SK-N-SH (cell line): ENCODE results near the gene HTRA3. TPM values are rescaled to one million over a fixed set of nuclear protein-coding genes. Genes with fewer than 3 reads are reported as not detected.

ENCODE experiments used
- CTCF ChIA-PET: fragments of 300-600, 350-600 bp; formaldehyde crosslinking; extraction: SDS; loops from one replicate; lab custom pipeline; 2021; lab: Yijun Ruan, JAX
- POLR2A ChIA-PET: fragments of 350-600 bp; sonication (Branson Sonifier 250); formaldehyde crosslinking; extraction: SDS; loops from one replicate; lab custom pipeline; 2020; ENCODE audit warnings: antibody characterized with exemption, inconsistent platforms; lab: Yijun Ruan, JAX
- DNase-seq: peaks from one replicate; pipeline ENCODE4 v3.0.0; 2012
- H2AFZ ChIP-seq: fragments of 200-600 bp; sonication (generic); 2 replicates; pipeline ENCODE4 v1.8.1; 2016; ENCODE audit warnings: antibody characterized with exemption, mild to moderate bottlenecking, low read depth
- H3F3A ChIP-seq: fragments of 200-600 bp; sonication (generic); replicated peaks from 2 replicates; pipeline ENCODE3; 2016; ENCODE audit warnings: antibody characterized with exemption, mild to moderate bottlenecking; ENCODE audit not compliant: insufficient read depth
- H3K27ac ChIP-seq, 2 experiments: fragments of 200-500 bp in 1 of 2; fragments of 200-600 bp in 1 of 2; sonication (Bioruptor generic) in 1 of 2; sonication (generic), shearing (Covaris generic) in 1 of 2; 2 replicates each; pipeline versions ENCODE4 v1.5.1 to v1.6.1; 2014 to 2016; ENCODE audit warnings: low read depth in 2 of 2, inconsistent platforms in 1 of 2, low read length in 1 of 2, mild to moderate bottlenecking in 1 of 2, mixed read lengths in 1 of 2
- H3K27me3 ChIP-seq: fragments of 200-600 bp; sonication (generic), shearing (Covaris generic); 2 replicates; pipeline ENCODE4 v1.6.1; 2016; ENCODE audit warnings: mixed run types; ENCODE audit not compliant: insufficient read depth
- H3K36me3 ChIP-seq, 2 experiments: fragments of 200-500 bp in 1 of 2; fragments of 200-600 bp in 1 of 2; sonication (Bioruptor generic) in 1 of 2; sonication (generic) in 1 of 2; replicated peaks in 1 of 2; 2 replicates each; pipeline versions ENCODE3 to v1.5.1; 2014 to 2016; ENCODE audit warnings: low read length in 1 of 2, mild to moderate bottlenecking in 1 of 2; ENCODE audit not compliant: insufficient read depth in 2 of 2, control insufficient read depth in 1 of 2
- H3K4me1 ChIP-seq, 2 experiments: fragments of 200-500 bp in 1 of 2; fragments of 200-600 bp in 1 of 2; sonication (Bioruptor generic) in 1 of 2; sonication (generic), shearing (Covaris generic) in 1 of 2; 2 replicates each; pipeline versions ENCODE4 v1.5.1 to v1.6.1; 2014 to 2016; ENCODE audit warnings: low read depth in 1 of 2, low read length in 1 of 2, mixed run types in 1 of 2; ENCODE audit not compliant: insufficient read depth in 2 of 2, control insufficient read depth in 1 of 2
- H3K4me2 ChIP-seq: fragments of 200-600 bp; sonication (generic), shearing (Covaris generic); 2 replicates; pipeline ENCODE4 v1.6.1; 2017; ENCODE audit warnings: mixed run types
- H3K4me3 ChIP-seq, 2 experiments: fragments of 200-500 bp in 1 of 2; fragments of 200-600 bp in 1 of 2; sonication (Bioruptor generic) in 1 of 2; sonication (generic), shearing (Covaris generic) in 1 of 2; 2 replicates each; pipeline versions ENCODE4 v1.5.1 to v1.8.1; 2014 to 2016; ENCODE audit warnings: low read depth in 2 of 2, inconsistent platforms in 1 of 2, low read length in 1 of 2, mild to moderate bottlenecking in 1 of 2, mixed read lengths in 1 of 2, moderate library complexity in 1 of 2
- H3K79me2 ChIP-seq: fragments of 200-600 bp; sonication (generic); 2 replicates; pipeline ENCODE4 v1.8.1; 2017; ENCODE audit warnings: mild to moderate bottlenecking; ENCODE audit not compliant: insufficient read depth
- H3K9ac ChIP-seq: fragments of 200-600 bp; sonication (generic); 2 replicates; pipeline ENCODE4 v1.6.1; 2017; ENCODE audit warnings: mixed run types
- H3K9me2 ChIP-seq: fragments of 200-600 bp; sonication (generic); 2 replicates; pipeline ENCODE4 v1.6.1; 2017; ENCODE audit warnings: mixed run types
- H3K9me3 ChIP-seq: fragments of 200-600 bp; sonication (generic); 2 replicates; pipeline ENCODE4 v1.6.1; 2017; ENCODE audit warnings: mixed run types, mild to moderate bottlenecking, moderate library complexity
- H4K20me1 ChIP-seq: fragments of 200-600 bp; sonication (generic); 2 replicates; pipeline ENCODE4 v1.6.1; 2017; ENCODE audit warnings: mild to moderate bottlenecking, mixed run types; ENCODE audit not compliant: insufficient read depth
- CHD2 ChIP-seq: fragments of 150-350 bp; IDR thresholded peaks from 2 replicates; pipeline ENCODE4 v1.6.1; 2018; ENCODE audit warnings: low read length; ENCODE audit not compliant: partially characterized antibody
- CTCF ChIP-seq: fragments of 200-600 bp; sonication (generic); IDR thresholded peaks from 2 replicates; pipeline ENCODE4 v1.6.1; 2017; ENCODE audit warnings: antibody characterized with exemption, mild to moderate bottlenecking, moderate library complexity
- ELF1 ChIP-seq: IDR thresholded peaks from 2 replicates; pipeline ENCODE4 v1.4.0; 2012
- EP300 ChIP-seq, 2 experiments: IDR thresholded peaks; 2 replicates each; pipeline versions ENCODE4 v1.4.0 to v1.6.1; 2012; ENCODE audit warnings: borderline replicate concordance in 1 of 2, low read depth in 1 of 2, low read length in 1 of 2
- EZH2phosphoT487 ChIP-seq: fragments of 200-600 bp; sonication (generic); IDR thresholded peaks from 2 replicates; pipeline ENCODE4 v1.6.1; 2017; ENCODE audit warnings: low read depth, mixed run types, mild to moderate bottlenecking, antibody characterized with exemption, moderate library complexity, borderline replicate concordance
- FOXJ3 ChIP-seq: sonication (generic); formaldehyde crosslinking; IDR thresholded peaks from 2 replicates; pipeline ENCODE4 v1.5.1; 2020; ENCODE audit warnings: mild to moderate bottlenecking, missing genetic modification reagents
- IRF3 ChIP-seq: fragments of 150-350 bp; IDR thresholded peaks from 2 replicates; pipeline ENCODE4 v1.6.1; 2016; ENCODE audit warnings: mild to moderate bottlenecking, low read depth, low read length
- JUND ChIP-seq: IDR thresholded peaks from 2 replicates; pipeline ENCODE4 v1.4.0; 2012
- MXI1 ChIP-seq: IDR thresholded peaks from 2 replicates; pipeline ENCODE4 v1.6.1; 2012; ENCODE audit warnings: mild to moderate bottlenecking, low read depth, low read length, improper control_type of control experiment
- POLR2AphosphoS5 ChIP-seq: IDR thresholded peaks from 2 replicates; pipeline ENCODE4 v1.6.1; 2012; ENCODE audit warnings: low read depth, low read length
- RAD21 ChIP-seq: IDR thresholded peaks from 2 replicates; pipeline ENCODE4 v1.6.1; 2012; ENCODE audit warnings: mild to moderate bottlenecking, low read length
- RCOR1 ChIP-seq: fragments of 150-350 bp; IDR thresholded peaks from 2 replicates; pipeline ENCODE4 v1.6.1; 2017; ENCODE audit warnings: antibody characterized with exemption, low read length
- REST ChIP-seq: IDR thresholded peaks from 2 replicates; pipeline ENCODE4 v1.6.1; 2012; ENCODE audit warnings: mild to moderate bottlenecking, low read depth, low read length, moderate library complexity
- SMC3 ChIP-seq: IDR thresholded peaks from 2 replicates; pipeline ENCODE4 v1.6.1; 2012; ENCODE audit warnings: low read depth, low read length, improper control_type of control experiment
- TAF1 ChIP-seq: IDR thresholded peaks from 2 replicates; pipeline ENCODE4 v1.6.1; 2012; ENCODE audit warnings: low read depth, mild to moderate bottlenecking, low read length, moderate library complexity, borderline replicate concordance
- TCF12 ChIP-seq: IDR thresholded peaks from 2 replicates; pipeline ENCODE4 v1.4.0; 2012
- WGBS: methylation state at CpG from one replicate; pipeline ENCODE4 v1.1.6; 2017; ENCODE audit warnings: low lambda C conversion rate; 5-methylcytosine and 5-hydroxymethylcytosine counted together
- polyA plus RNA-seq, 3 experiments: library from polyadenylated mRNA; depleted of rRNA; stranded (reverse); fragments of >200 nt; gene quantifications; 2 replicates each; pipeline ENCODE4 v1.2.3, GENCODE V29; 2012
- TF ChIP-seq, protein P1 (sequence below): IDR thresholded peaks from 2 replicates; pipeline ENCODE4; 2012
- TF ChIP-seq, protein P2 (sequence below): fragments of 150-350 bp; IDR thresholded peaks from 2 replicates; pipeline ENCODE4 v1.6.1; 2017; ENCODE audit warnings: antibody characterized with exemption, low read length, low read depth, borderline replicate concordance

The HTRA3 gene
- polyA plus RNA-seq, 1 of the 3 experiments (the other 2 are of a cell fraction): 0.05 TPM

DNA sequence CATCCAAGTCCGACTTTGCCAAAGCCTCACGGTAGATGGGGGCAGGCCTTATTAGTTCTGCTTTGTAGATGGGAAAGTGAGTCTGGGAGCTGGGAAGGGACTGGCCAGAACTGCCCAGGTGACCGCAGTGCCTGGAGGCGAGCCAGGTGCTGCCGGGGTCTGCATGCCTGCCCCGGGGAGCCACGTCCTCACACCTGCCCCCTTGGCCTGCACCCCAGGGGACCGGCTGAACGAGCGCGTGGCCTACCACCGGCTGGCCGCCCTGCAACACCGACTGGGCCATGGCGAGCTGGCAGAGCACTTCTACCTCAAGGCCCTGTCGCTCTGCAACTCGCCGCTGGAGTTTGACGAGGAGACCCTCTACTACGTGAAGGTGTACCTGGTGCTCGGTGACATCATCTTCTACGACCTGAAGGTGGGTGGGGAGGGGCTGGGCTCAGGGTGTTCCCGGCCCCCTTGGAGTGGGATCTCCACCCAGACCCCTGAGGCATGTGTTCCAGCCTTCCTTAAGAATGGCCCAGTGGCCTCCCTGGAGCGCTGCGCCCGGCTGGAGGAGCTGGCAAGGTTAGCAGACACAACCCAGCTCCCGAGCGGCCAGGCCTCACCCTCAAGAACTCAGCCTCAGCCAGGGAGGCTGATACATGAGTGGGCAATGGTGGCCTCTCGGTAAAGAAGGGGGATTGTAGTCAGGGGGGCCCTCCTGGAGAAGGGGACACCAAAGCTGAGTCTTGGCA lies 32.1 kb upstream of the HTRA3 start:
- Histone ChIP-seq H3K79me2 (no peaks in the 10 kb centered on the region), H3K4me1 (peaks cover under 1 to 14% of the 10 kb centered on the region in 2 experiments; a peak in 1 of 4 replicates), H3F3A (no peaks in the 10 kb centered on the region), H3K9ac (no peak overlapping the region), H3K36me3 (no peaks in the 10 kb centered on the region), H3K4me2 (no peak overlapping the region), H3K9me2 (no peaks in the 10 kb centered on the region), H4K20me1 (no peaks in the 10 kb centered on the region), H2AFZ (no peak overlapping the region), H3K27ac (no peak overlapping the region), H3K4me3 (no peak overlapping the region), H3K9me3 (no peaks in the 10 kb centered on the region), H3K27me3 (no peaks in the 10 kb centered on the region)
- WGBS: 96% methylated on average over 3 of the region's 29 CpGs
- ChIA-PET CTCF (interaction anchor here (1.1 to 5.2 kb wide), 10 partner anchors 12 to 170 kb away, joined by 3 to 45 read pairs (median 6); no protein-coding TSS in a partner anchor), POLR2A (no interaction called here)
- no peak for DNase-seq
- no peak for TF ChIP-seq POLR2AphosphoS5
- no peak for TF ChIP-seq RCOR1
- TF ChIP-seq, protein P1, sequence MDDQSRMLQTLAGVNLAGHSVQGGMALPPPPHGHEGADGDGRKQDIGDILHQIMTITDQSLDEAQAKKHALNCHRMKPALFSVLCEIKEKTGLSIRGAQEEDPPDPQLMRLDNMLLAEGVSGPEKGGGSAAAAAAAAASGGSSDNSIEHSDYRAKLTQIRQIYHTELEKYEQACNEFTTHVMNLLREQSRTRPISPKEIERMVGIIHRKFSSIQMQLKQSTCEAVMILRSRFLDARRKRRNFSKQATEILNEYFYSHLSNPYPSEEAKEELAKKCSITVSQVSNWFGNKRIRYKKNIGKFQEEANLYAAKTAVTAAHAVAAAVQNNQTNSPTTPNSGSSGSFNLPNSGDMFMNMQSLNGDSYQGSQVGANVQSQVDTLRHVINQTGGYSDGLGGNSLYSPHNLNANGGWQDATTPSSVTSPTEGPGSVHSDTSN: no peak
- TF ChIP-seq FOXJ3 (CRISPR knock-in tag): no peak
- TF ChIP-seq, protein P2, sequence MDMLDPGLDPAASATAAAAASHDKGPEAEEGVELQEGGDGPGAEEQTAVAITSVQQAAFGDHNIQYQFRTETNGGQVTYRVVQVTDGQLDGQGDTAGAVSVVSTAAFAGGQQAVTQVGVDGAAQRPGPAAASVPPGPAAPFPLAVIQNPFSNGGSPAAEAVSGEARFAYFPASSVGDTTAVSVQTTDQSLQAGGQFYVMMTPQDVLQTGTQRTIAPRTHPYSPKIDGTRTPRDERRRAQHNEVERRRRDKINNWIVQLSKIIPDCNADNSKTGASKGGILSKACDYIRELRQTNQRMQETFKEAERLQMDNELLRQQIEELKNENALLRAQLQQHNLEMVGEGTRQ: no peak
- no peak for TF ChIP-seq TAF1
- no peak for TF ChIP-seq RAD21
- TF ChIP-seq MXI1: no peak
- no peak for TF ChIP-seq SMC3
- TF ChIP-seq IRF3: no peak
- no peak for TF ChIP-seq EP300 (IDR thresholded peaks at IDR 0.05; ENCODE audit: borderline replicate concordance in 1 of 2, low read depth in 1 of 2, low read length in 1 of 2)
- no peak for TF ChIP-seq EZH2phosphoT487
- TF ChIP-seq CTCF: no peak
- TF ChIP-seq ELF1: no peak
- TF ChIP-seq JUND: no peak
- TF ChIP-seq CHD2: no peak
- TF ChIP-seq TCF12: no peak
- no peak for TF ChIP-seq REST
